GM20431 (cell line): ENCODE results near the gene IFNG-AS1.

Experiments used
- in situ Hi-C: fragments of 300-500 bp; cut with MseI, MboI; formaldehyde crosslinking; loops from one replicate; pipeline ENCODE4 v1.15.0; 2020; ENCODE audit warnings: low sequenced_read_pairs; ENCODE audit not compliant: unreplicated experiment

IFNG-AS1 gene

GRCh38 chr12:67991158-67991557 is 1.9 kb downstream of the IFNG-AS1 start:
- in situ Hi-C loops, result no loop called here

- in situ Hi-C loops, result no loop called here
Measured at GRCh38 chr12:67993143-67993542, 3.9 kb downstream of the IFNG-AS1 start.

GRCh38 chr12:67994046-67994445 is 4.8 kb downstream of the IFNG-AS1 start:
- in situ Hi-C loops, result no loop called here

GRCh38 chr12:67996347-67996746 is 7.1 kb downstream of the IFNG-AS1 start:
- in situ Hi-C loops, result no loop called here

DNA sequence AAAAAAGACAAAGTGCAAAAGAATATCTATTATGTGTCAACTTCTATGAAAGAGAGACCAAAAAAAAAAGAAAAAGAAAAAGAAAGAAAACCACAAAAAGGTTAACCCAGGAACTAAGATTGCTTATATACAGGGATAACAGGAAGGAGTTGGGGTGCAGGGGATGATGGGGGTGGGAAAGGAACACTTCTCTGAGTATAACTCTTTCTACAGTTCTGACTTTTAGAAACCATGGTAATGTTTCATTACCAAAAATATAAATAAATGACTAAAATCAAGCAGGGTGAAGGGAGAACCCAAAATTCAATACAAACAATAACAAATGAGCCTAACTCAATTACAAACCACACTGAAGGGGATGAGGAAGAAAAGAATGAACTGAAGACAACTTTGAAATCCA is 9.1 kb downstream of the IFNG-AS1 start:
- in situ Hi-C loops, result no loop called here

DNA sequence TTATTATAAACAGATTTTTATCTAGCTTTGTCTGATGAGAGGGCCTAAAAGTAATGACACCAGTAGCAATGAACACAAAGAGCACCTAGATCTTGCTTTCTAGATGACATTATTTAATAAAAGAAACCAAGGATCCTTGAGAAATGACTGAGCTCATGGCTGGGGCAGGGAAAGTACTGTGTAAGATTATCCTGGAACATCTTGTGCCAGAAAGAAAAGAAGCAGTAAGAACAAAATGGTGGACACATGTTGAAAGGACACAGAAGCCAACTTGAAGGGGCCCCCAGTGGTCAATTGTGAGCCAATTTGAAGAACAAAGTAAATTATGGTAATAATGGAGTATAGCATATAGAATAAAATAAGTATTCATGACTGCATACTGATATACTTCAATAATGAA is 10.0 kb downstream of the IFNG-AS1 start:
- in situ Hi-C loops, result no loop called here

DNA sequence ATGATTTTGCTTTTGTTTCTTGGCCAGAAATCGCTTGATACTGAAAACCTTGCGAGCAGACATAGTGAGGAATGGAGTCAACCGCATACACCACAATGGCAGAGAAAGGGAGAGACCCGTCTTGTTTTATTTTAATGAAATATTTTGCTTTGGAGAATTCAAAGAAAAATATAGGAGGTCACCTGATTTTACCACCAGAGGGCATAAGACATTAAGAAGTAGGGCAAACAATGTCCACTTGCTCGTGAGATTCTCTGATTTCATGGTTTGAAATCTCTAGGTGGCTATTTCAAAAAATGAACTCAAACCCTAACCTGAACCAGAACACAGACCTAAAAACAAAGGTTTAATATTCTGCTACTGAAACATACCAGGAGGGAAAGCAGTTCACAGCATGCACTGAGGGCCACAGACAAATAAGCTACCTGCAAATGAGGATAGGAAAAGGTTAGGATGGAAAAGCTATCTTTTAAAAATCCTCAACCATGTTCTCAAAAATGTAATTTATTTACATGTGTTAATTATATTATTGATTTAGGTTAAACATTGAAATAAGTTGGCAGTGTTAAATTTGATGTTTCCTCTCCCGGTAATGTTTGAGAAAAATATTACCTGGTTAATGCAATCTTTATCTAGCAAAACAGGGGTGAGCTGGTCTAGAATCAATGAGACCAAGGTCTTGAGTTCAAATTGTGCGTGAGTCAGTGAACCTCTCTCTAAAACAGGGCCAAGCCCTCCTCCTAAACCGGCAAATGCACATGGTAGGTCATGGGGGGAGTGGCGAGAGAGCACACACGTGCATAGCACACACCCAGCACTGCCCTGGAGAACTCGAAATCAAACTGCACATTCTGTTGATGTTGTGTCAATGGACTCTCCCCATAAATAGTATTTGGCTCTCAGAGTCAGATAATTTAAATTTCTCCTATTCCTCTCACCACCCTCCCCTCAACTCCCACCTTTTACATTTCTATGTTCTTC is 12.5 kb downstream of the IFNG-AS1 start:
- in situ Hi-C loops, result no loop called here

DNA sequence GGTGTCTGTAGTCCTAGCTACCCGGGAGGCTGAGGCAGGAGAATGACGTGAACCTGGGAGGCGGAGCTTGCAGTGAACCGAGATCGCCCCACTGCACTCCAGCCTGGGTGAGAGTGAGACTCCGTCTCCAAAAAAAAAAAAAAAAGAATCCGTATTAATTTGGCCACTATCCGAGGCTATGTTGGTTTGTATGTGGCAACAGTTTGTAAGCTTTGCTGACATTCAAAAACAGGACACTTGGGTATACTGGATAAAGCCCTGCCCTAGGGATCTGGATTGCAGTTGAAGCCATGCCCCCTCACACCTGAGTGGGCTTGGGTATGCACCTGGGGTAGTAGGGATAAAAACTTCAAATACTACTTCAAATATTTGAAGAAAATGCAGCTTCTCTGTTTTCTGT is 14.5 kb downstream of the IFNG-AS1 start:
- in situ Hi-C loops, result no loop called here

GRCh38 chr12:68007033-68007432 is 17.8 kb downstream of the IFNG-AS1 start:
- in situ Hi-C loops, result no loop called here

GRCh38 chr12:68007466-68007865 is 18.2 kb downstream of the IFNG-AS1 start:
- in situ Hi-C loops, result no loop called here

DNA sequence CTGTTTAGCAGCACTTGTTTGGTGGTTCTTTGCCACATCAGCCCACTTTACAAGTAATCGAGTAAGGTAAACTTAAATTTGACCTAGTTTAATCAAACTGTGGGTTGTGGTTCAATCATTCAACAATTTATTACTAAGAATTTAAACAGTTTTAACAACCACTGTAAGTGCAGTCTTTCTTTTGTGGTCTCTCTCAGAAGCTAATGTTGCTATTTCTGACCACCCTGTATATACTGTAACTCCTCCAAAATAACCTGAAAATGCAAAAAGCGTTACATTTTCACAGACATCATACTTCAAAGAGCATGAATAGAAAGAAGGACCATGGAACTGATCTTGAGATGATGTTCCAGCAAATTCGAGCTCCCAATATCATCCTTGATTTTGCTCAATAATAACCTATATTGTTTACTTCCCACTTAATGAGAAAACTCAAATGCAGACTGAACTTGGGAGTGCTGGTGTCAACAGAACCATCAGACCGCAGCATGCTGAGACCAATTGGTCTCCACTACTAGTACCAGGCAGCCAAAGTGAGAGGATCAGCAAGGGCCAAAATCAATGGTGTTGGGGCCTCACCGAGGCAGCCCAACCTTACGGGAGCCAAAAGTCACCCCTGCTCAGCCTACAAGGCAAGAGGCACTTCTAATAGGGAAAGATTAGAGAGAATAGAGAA is 22.1 kb downstream of the IFNG-AS1 start:
- in situ Hi-C loops, result no loop called here

DNA sequence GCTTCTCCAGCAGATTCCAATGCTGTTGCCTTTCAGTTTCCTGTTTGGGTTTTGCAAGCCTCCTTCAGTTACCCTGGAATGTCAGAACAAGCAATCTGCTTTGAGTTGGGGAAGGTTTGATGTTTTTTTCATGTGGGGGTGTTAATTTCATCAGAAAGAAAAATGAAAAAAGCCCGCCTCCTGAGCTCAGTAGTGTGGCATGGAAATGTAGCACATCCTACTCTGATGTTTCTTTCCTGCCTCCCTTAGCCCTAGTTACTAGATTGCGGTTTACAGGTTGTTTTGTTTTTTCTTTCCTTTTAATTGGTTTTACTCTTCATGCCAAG is 22.6 kb downstream of the IFNG-AS1 start:
- in situ Hi-C loops, result no loop called here

DNA sequence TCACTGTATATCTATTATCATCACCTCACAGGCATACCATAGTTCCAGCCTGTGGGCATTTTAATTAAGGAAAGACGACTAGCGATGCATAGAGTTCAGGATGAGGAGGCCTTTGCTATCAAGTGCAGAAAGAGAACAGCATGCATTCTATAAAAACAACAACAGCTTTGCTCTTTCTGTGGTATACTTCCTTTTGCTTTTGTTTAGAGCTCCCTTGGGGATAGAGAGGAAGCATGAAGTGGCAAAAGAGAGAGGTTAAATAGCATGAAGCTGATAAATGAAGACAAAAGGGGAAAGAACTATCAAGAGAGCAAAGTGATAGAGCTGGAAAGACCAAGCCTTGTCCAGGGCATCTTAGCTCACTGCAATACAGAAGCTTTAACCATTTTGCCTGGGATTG is 23.5 kb downstream of the IFNG-AS1 start:
- in situ Hi-C loops, result no loop called here

- in situ Hi-C loops, result no loop called here
Measured at GRCh38 chr12:68013181-68013580, 23.9 kb downstream of the IFNG-AS1 start.

DNA sequence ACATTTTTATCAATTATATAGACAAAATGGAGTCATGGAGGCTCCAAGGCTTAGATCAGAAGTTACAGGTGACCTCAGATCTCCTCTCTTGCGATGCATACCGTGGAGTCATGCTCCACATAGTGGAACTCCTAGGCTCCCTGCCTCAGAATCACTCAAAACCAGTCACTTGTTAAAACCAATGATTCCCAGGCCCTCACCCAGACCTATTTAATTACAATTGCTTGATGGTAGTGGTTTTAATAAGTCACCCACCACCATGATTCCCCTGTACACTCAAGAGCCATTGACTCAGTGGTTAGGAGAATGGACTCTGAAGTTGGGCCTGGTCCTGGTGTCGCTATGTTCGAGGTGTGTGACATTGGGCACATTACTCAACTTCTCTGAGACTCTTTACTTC is 26.9 kb downstream of the IFNG-AS1 start:
- in situ Hi-C loops, result no loop called here

DNA sequence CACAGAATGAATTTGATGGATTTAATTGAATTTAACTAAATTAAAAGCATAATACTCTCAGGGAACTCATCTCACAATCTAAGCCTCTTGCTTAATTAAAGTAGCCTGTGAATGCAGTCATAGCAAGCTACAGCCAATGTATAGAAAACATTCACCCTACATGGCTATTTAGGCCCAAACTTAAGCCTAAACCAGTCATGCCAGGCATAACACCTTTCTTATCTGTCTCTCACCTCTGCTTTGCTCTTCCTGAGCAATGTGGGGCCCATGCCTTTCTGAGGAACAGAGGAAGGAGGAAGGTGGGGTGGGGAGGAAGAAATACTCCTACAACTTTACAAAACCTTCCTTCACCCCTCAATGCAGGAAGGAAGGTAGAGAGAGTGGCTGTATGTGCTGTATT is 29.1 kb downstream of the IFNG-AS1 start:
- in situ Hi-C loops, result no loop called here

- in situ Hi-C loops, result no loop called here
Measured at GRCh38 chr12:68020049-68020448, 30.8 kb downstream of the IFNG-AS1 start.

DNA sequence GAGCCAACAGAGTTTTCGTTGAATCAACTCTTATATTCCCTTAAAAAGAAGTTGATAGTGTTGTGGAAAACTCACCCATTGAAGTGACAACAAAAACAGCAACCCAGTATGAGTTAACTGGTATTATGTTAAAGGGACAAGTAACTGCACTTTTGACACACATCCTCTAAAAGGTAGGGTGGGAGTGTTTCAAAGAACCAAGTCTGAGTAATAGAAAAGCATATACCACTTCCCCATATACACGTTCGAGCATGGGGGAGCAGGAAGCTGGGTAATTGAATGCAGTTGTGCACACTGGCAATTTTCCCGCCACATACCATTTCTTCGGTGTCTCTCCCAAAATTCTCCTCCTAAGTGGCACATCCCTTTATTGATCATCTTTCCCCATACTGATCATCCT is 31.5 kb downstream of the IFNG-AS1 start:
- in situ Hi-C loops, result no loop called here

DNA sequence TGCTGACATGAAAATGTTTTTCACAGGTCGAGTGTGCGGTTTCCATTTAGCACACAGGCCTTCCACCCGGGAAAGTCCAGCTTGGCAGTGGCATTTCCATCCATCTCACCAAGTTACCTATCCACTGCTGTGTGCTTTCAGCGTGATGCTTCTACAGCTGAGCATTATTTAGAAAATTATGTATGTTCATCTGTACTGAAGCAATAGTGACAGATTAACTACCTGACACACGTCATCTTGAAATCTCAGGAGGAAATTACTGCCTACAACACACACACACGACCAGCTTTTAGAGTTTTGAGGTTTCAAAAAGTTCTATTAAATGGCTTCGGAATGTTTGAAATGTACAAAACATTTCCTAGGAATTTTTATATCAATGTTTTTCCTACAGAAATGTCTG is 39.4 kb downstream of the IFNG-AS1 start:
- in situ Hi-C loops, result no loop called here

GRCh38 chr12:68030248-68030647 is 41.0 kb downstream of the IFNG-AS1 start:
- in situ Hi-C loops, result no loop called here

GRCh38 chr12:68031174-68031573 is 41.9 kb downstream of the IFNG-AS1 start:
- in situ Hi-C loops, result no loop called here
